Caki2 (cell line): Measurements from ENCODE around the gene RCC2. TPM values are rescaled to one million over a fixed set of nuclear protein-coding genes. Genes with fewer than 3 reads are reported as not detected.
"Not testable (repeated sequence)": the region's sequence is repeated elsewhere in the genome, so short reads cannot be mapped to it uniquely, and the experiment has no call there.

Experiments used
- DNase-seq: peaks from one replicate; pipeline ENCODE4 v3.0.0-alpha.2; 2015; ENCODE audit warnings: low read depth
- in situ Hi-C: cut with HindIII; loops from 2 replicates; pipeline ENCODE4 v1.10.0; 2016; ENCODE audit warnings: low sequenced_read_pairs, low pct_unique_long_range_greater_than_20kb, mixed read lengths
- total RNA-seq: library from RNA; depleted of rRNA; stranded (reverse); fragments of >200 nt; shearing (Covaris generic); gene quantifications from 2 replicates; pipeline ENCODE4 v1.2.3, GENCODE V29; 2014; ENCODE audit warnings: low replicate concordance; rRNA removed

Gene RCC2
- 141 and 145 TPM in 2 replicates for total RNA-seq

DNA sequence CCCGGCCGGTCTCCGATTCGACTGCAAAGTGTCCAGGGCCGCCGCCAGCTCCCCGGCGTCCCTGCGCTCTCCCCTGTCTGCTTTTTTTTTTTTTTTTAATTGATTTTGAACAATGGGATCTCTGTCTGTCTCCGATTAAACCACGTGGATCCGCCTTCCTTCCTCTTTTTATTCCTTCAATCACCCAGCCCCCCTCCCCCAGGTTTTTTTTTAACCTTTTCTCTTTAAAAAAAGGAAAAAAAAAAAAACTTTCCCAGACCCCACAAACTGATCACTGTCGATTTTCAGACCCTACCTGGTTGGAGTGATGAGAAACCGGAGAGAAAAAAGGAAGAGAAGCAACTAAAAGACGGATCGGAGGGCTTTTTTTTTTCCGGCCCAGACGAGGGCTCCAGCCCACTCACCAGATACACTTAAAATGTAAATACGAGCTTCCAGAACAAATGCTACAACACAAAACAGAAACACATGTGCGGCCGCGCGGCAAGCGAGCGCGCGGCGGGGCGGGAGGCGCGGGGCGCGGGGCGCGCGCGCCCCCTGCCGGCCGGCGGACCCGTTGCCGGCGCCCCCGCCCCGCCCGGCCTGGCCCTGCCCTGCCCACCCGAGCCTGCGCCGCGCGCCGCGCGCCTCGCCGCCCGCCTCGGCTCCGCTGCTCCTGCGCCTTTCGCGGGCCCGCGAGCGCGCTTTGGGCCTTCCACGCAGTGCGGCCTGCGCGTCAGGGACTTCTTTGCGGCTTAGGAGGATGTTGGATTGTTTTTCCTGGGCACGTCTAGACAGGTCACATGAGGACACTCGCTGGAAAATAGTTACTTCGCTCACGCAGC, at the start of gene RCC2:
Gene RCC2, minus strand, starts transcription at position 428 of the 824 bp plus-strand sequence. CDS start 1,163 bp downstream, outside the sequence.
- DNase-seq, result peak; percentile 73
- in situ Hi-C loops, result no loop called here

GRCh38 chr1:17486242-17486641, 46.8 kb upstream of the RCC2 start:
- no peak for DNase-seq
- in situ Hi-C loops, result no loop called here

DNA sequence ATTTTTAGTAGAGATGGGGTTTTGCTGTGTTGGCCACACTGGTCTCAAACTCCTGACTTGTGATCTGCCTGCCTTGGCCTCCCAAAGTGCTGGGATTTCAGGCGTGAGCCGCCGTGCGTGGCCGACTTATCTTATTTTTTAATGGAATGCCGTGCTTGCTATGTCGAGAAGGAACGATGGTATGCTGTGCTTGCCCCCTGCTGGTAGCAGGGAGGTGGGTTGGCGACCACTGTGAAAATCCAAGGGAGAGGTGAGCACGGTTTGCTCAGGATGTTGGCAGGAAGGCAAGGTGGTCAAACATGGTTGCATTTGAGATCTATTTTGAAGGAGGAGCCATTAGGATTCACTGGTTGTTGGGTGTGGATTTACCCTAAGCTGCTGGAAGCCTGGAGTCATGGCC, 45.8 kb upstream of the RCC2 start:
- peak; percentile 39 for DNase-seq
- in situ Hi-C loops, result no loop called here

DNA sequence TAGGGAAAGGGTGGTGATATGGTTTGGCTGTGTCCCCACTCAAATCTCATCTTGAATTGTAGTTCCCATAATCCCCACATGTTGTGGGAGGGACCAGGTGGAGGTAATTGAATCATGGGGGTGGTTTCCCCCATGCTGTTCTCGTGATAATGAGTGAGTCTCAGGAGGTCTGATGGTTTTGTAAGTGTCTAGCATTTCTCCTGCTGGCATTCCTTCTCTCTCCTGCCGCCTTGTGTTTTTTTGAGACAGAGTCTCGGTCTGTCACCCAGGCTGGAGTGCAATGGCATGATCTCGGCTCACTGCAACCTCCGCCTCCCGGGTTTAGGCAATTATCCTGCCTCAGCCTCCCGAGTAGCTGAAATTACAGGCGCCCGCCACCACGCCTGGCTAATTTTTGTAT, 42.5 kb upstream of the RCC2 start:
- DNase-seq, in situ Hi-C loops: not testable (repeated sequence)

- DNase-seq, result no peak
Observed at GRCh38 chr1:17480846-17481245, 41.4 kb upstream of the RCC2 start.

GRCh38 chr1:17475752-17476151, 36.3 kb upstream of the RCC2 start:
- peak; percentile 79 for DNase-seq
- in situ Hi-C loops, result no loop called here

More at GRCh38 chr1:17480846-17481245, 41.4 kb upstream of the RCC2 start:
- in situ Hi-C loops, result no loop called here

DNA sequence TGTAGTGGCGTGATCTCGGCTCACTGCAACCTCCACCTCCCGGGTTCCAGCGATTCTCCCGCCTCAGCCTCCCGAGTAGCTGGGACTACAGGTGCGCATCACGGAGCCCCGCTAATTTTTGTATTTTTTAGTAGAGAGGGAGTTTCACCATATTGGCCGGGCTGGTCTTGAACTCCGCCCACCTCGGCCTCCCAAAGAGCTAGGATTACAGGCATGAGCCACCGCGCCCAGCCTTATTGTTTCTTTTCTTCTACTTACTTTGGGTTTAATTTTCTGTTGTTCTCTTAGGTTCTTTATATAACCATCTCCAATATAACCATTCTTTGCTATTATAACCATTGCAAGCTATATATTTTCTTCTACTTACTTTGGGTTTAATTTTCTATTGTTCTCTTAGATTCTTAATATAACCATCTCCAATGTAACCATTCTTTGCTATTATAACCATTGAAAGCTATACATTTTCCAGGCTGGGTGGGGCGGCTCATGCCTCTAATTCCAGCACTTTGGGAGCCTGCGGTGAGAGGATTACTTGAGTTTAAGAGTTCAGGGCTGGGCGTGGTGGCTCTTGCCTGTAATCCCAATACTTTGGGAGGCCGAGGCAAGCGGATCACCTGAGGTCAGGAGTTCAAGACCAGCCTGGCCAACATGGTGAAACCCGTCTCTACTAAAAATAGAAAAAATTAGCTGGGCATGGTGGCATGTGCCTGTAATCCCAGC, 35.5 kb upstream of the RCC2 start:
- in situ Hi-C loops, DNase-seq: not testable (repeated sequence)

DNA sequence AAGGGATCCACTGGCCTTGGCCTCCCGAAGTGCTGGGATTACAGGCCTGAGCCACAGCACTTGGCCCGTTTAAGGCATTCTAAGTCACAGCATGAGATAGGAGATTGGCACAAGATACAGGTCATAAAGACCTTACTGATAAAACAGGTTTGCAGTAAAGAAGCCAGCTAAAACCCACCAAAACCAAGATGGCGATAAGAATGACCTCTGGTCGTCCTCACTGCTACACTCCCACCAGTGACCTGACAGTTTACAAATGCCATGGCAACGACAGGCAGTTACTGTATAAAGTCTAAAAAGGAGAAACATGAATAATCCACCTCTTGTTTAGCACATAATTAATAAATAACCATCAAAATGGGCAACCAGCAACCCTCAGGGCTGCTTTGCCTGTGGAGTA, 33.3 kb upstream of the RCC2 start:
- in situ Hi-C loops, result no loop called here
- DNase-seq, result peak; percentile 73

- DNase-seq, result no peak
- in situ Hi-C loops, result no loop called here
Observed at GRCh38 chr1:17471393-17471792, 31.9 kb upstream of the RCC2 start.

DNA sequence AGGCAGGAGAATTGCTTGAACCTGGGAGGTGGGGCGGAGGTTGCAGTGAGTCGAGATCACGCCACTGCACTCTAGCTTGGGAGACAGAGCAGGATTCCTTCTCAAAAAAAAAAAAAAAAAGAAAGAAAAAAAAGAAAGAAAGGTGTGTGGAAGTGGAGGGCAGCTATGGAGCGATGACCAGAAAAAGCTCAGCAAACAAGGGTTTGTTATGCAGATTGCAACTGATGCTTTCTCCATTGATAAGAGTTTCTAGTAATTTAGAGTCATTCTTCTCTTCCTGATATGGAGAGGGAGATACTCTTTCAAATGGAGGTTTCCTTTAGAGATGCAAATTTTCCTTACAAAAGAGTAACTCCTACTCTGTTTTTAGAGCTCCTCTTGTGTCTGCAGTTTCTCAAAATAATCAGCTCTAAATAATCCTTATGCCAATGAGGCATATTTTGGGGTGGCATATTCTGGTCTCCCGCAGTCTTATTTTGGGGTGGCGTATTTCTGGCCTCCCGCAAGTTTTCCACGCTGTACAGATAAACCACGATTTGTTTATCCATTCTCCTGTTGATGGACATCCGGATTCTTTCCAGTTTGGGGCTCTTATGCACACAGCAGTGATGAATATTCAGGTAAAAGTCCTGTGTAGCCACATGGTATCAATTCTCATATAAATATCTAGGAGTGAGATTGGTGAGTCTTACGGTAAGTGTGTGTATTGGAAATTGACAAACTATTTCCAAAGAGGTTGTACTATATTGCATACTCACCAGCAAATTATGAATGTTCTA, 30.7 kb upstream of the RCC2 start:
- in situ Hi-C loops, result no loop called here
- DNase-seq, result no peak

DNA sequence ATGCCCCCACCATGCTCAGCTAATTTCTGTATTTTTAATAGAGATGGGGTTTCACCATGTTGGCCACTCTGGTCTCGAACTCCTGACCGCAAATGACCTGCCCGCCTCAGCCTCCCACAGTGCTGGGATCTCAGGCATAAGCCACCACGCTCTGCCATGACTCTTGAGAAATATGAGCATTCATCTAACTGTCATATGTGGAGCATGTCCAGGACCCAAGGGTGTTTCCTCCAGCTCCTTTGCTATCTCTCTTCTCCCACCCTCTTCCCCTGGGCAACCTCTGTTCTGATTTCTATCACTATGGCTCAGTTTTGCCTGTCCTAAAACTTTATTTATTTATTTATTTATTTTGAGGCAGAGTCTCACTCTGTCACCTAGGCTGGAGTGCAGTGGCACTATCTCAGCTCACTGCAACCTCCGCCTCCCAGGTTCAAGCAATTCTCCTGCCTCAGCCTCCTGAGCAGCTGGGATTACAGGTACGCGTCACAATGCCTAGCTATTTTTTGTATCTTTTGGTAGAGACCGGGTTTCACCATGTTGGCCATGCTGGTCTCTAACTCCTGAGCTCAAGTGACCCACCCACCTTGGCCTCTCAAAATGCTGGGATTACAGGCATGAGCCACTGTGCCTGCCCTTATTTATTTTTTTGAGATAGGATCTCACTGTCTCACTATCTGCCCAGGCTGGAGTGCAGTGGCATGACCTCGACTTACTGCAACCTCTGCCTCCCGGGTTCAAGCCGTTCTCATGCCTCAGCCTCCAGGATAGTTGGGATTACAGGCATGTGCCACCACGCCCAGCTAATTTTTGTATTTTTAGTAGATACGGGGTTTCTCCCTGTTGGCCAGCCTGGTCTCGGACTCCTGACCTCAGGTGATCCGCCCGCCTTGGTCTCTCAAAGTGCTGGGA, 29.1 kb upstream of the RCC2 start:
- DNase-seq, in situ Hi-C loops: not testable (repeated sequence)

- DNase-seq, result no peak
- in situ Hi-C loops, result no loop called here
Observed at GRCh38 chr1:17466359-17466758, 26.9 kb upstream of the RCC2 start.

DNA sequence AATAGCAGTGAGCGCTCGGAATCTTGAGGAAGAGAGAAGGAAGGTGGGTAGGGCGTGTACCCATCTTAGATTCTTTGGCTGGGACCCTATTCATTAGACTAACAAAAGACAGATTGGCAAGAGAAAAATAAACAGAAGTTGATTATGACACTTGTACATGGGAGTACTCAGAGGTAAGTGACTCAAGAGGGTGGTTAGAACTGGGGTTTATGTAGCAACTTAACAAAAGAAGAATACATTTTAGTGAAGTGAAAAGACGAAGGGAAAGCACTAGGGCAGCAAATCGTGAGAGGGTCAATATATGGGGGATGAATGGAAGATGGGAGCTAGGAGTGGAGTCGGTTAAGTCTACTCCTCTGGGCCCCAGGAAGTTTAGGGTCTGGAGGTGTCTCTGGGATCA, 25.8 kb upstream of the RCC2 start:
- DNase-seq, result no peak
- in situ Hi-C loops, result no loop called here

- in situ Hi-C loops, result no loop called here
- DNase-seq, result no peak
Observed at GRCh38 chr1:17463991-17464390, 24.5 kb upstream of the RCC2 start.

DNA sequence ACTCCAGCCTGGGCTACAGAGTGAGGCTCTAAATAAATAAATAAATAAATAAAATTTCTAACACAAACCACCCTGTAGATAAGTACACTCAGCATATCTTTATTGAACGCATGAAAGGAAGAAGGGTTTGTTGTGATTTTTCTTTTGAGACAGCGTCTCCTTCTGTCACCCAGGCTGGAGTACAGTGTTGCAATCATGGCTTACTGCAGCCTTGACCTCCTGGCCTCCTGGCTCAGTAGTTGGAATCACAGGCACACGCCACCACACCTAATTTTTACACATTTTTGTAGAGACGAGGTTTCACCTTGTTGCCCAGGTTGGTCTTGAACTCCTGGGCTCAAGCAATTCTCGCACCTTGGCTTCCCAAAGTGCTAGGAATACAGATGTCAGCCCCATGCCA, 23.2 kb upstream of the RCC2 start:
- DNase-seq, result no peak
- in situ Hi-C loops, result no loop called here

DNA sequence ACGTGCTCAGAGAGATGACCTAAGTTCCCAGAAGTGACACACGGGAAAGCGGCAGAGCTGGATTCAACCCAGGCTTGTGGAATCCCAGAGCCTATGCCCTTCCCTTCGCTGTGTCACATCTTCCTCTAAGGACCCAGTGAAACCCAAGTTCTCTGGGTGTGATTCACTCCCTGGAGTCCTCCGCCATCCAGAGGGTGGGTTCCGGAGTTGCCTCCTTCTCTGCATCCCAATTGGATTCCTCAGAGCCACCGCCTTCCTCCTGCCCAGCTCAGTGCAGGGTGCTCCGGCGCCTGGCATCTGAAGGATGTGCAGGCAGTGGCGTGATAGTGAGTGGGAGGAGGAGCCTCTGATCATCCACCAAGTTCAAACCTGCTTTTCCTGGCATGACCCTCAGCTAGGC, 20.7 kb upstream of the RCC2 start:
- in situ Hi-C loops, result no loop called here
- DNase-seq, result peak; percentile 79

DNA sequence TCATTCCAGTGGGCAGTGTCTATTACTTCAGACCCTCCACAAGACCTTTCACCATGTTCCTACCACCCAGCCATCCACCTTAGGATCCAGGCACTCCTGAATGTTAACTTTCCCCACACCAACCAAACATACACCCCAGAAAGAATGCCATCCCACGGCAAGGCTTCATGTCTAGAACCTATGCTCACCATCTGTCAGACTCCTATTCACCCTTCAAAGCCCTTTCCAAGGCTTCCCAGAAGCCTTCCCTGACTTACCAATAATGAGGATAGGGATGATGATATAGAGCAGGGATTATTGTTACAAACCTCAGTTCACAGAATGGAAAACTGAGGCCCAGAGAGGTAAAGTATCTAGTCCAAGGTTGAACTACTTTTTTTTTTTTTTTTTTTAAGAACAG, 19.3 kb upstream of the RCC2 start:
- DNase-seq, result no peak
- in situ Hi-C loops, result no loop called here

DNA sequence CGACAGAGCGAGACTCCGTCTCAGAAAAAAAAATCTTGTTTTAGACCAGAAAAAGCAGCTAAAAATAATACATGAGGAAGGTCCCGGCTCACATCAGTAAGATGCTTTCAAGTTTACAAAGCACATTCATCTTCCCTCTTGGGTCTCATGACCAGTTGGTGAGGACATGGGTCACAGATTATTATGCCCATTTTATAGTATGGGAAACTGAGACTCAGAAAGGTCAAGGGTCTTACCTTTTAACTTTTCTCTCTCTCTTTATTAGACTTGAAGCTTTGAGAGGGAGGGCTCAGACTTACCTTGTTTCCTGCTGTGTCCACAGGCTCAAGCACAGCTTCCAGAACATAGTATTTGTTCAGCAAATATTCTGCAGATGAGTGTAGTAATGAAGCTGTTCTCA, 13.2 kb upstream of the RCC2 start:
- in situ Hi-C loops, result no loop called here

More for the DNA sequence above, 13.2 kb upstream of the RCC2 start:
- no peak for DNase-seq
